K562 (cell line): ENCODE results near the gene SH3PXD2B. TPM values are rescaled to one million over a fixed set of nuclear protein-coding genes. Genes with fewer than 3 reads are reported as not detected.

Experiments used
- ATAC-seq: fragments of 200-7000 bp; cut with Tn5 transposase; 3 replicates; pipeline ENCODE4 v1.9.1; 2020; ENCODE audit warnings: moderate library complexity
- BruUV-seq: library from RNA; stranded (reverse); fragments of 400-500 nt; replicated peaks from 2 replicates; lab custom pipeline; 2021; lab: Mats Ljungman, UMichigan
- CTCF ChIA-PET: fragments of 300-600 bp; formaldehyde crosslinking; extraction: SDS; loops from one replicate; lab custom pipeline; 2021; ENCODE audit warnings: low intra/inter-chr PET ratio; lab: Yijun Ruan, JAX
- POLR2A ChIA-PET: fragments of 300-600, 350-650 bp; sonication (Branson Sonifier 250); formaldehyde crosslinking; extraction: SDS; loops from one replicate; lab custom pipeline; 2021; ENCODE audit warnings: antibody characterized with exemption, inconsistent platforms; lab: Yijun Ruan, JAX
- DNase-seq, 4 experiments: peaks; one replicate each; pipeline versions ENCODE4 v3.0.0 to v3.0.0-alpha.2; 2011 to 2018; ENCODE audit warnings: low spot score in 3 of 4, mixed read lengths in 3 of 4; ENCODE audit errors: extremely low read depth in 1 of 4
- FAIRE-seq: peaks from 2 replicates; lab custom pipeline; 2011; peaks lifted over from hg19 to GRCh38; lab: Jason Lieb, UNC
- H2AFZ ChIP-seq: 2 replicates; pipeline ENCODE4 v1.6.0; 2011; ENCODE audit warnings: low read depth, low read length, control low read depth, inconsistent platforms
- H3K27ac ChIP-seq: fragments of 200-600 bp; 3 replicates; pipeline ENCODE4 v1.8.0; 2011; ENCODE audit warnings: low read depth, mild to moderate bottlenecking, control low read depth, inconsistent platforms, low read length, moderate library complexity, mixed read lengths; ENCODE audit errors: extremely low read depth
- H3K27me3 ChIP-seq, 2 experiments: fragments of 300-600 bp in 1 of 2; 2 replicates in 1 of 2; 3 replicates in 1 of 2; pipeline versions ENCODE4 v1.6.0 to v1.8.0; 2011; ENCODE audit warnings: inconsistent platforms in 2 of 2, low read length in 2 of 2, mild to moderate bottlenecking in 1 of 2, mixed read lengths in 1 of 2, moderate library complexity in 1 of 2; ENCODE audit not compliant: control insufficient read depth in 2 of 2, insufficient read depth in 2 of 2
- H3K36me3 ChIP-seq: fragments of 300-600 bp; 3 replicates; pipeline ENCODE4 v1.8.0; 2011; ENCODE audit warnings: mild to moderate bottlenecking, low read length, inconsistent platforms; ENCODE audit not compliant: control insufficient read depth, insufficient read depth
- H3K4me1 ChIP-seq, 2 experiments: fragments of 200-600 bp in 1 of 2; replicated peaks in 1 of 2; 2 replicates in 1 of 2; 3 replicates in 1 of 2; pipeline versions ENCODE4 v1.5.1 to v1.8.0; 2011; ENCODE audit warnings: inconsistent platforms in 2 of 2, low read length in 2 of 2, mild to moderate bottlenecking in 1 of 2, mixed read lengths in 1 of 2, moderate library complexity in 1 of 2; ENCODE audit not compliant: control insufficient read depth in 2 of 2, insufficient read depth in 2 of 2
- H3K4me2 ChIP-seq: 2 replicates; pipeline ENCODE4 v1.6.1; 2011; ENCODE audit warnings: low read length, control low read depth, inconsistent platforms, mixed read lengths; ENCODE audit not compliant: insufficient read depth
- H3K4me3 ChIP-seq: fragments of 200-600 bp; sonication (generic), shearing (Covaris generic); 2 replicates; pipeline ENCODE4 v1.5.1; 2016; ENCODE audit warnings: control low read depth, inconsistent platforms
- H3K79me2 ChIP-seq: fragments of 200-600 bp; 3 replicates; pipeline ENCODE4 v1.8.0; 2011; ENCODE audit warnings: low read length, inconsistent platforms; ENCODE audit not compliant: control insufficient read depth, insufficient read depth
- H3K9ac ChIP-seq, 2 experiments: 2 replicates each; pipeline versions ENCODE4 v1.6.0 to v1.6.1; 2011; ENCODE audit warnings: low read depth in 2 of 2, low read length in 2 of 2, control low read depth in 1 of 2, inconsistent platforms in 1 of 2, mild to moderate bottlenecking in 1 of 2, mixed read lengths in 1 of 2; ENCODE audit not compliant: insufficient read depth in 1 of 2
- H3K9me1 ChIP-seq: one replicate; pipeline ENCODE4 v1.6.0; 2011; ENCODE audit warnings: inconsistent platforms, mild to moderate bottlenecking, low read length, moderate library complexity; ENCODE audit not compliant: control insufficient read depth, insufficient read depth
- H3K9me3 ChIP-seq: replicated peaks from 2 replicates; pipeline ENCODE4 v1.5.1; 2011; ENCODE audit warnings: low read depth, low read length, inconsistent platforms; ENCODE audit not compliant: control insufficient read depth, insufficient read depth
- H4K20me1 ChIP-seq: replicated peaks from 2 replicates; pipeline ENCODE4 v1.6.1; 2011; ENCODE audit warnings: low read length, inconsistent platforms, mixed read lengths; ENCODE audit not compliant: control insufficient read depth, insufficient read depth
- CBX3 ChIP-seq, 2 experiments: IDR thresholded peaks; 1 replicate in 1 of 2; 2 replicates in 1 of 2; pipeline ENCODE4 v1.6.1; 2012; ENCODE audit warnings: inconsistent platforms in 2 of 2, low read length in 2 of 2, borderline replicate concordance in 1 of 2, control low read depth in 1 of 2
- MGA ChIP-seq: fragments of 450-650 bp; IDR thresholded peaks from 2 replicates; pipeline ENCODE4 v1.6.1; 2016; ENCODE audit warnings: mild to moderate bottlenecking, moderate library complexity
- whole genome bisulfite sequencing: fragments of 100-300 bp; shearing (Covaris generic); methylation state at CpG from one replicate; pipeline ENCODE4 v1.1.6; 2016; ENCODE audit warnings: low coverage, mixed read lengths; ENCODE audit not compliant: insufficient coverage; ENCODE audit errors: missing lambda C conversion rate; 5-methylcytosine and 5-hydroxymethylcytosine counted together
- in situ Hi-C: fragments of 300-500 bp; cut with MboI; formaldehyde crosslinking; loops from 4 replicates; pipeline ENCODE4 v1.15.0; 2018; ENCODE audit warnings: inconsistent platforms, mixed read lengths
- intact Hi-C: fragments of 100-400 bp; cut with micrococcal nuclease; formaldehyde crosslinking; loops from 2 replicates; pipeline ENCODE4 v1.14.2; 2022
- polyA plus RNA-seq, 8 experiments: library from polyadenylated mRNA; depleted of rRNA in 4 of 8; stranded (reverse) in 5 of 8; unstranded in 3 of 8; fragments of >200 nt; fragmentation: Nextera tagmentation in 2 of 8; fragmentation: Illumina TruSeq in 1 of 8; extraction: Ambion mirVana in 2 of 8; extraction: Trizol in 1 of 8; gene quantifications; 2 replicates each; pipeline versions ENCODE4 v1.2.1 to v1.2.3, GENCODE V29; 2011 to 2014; ENCODE audit warnings: inconsistent platforms in 1 of 8, missing spikeins in 1 of 8
- total RNA-seq, 7 experiments: library from RNA; depleted of rRNA in 6 of 7; stranded (reverse); fragments of >200 nt in 6 of 7; fragmentation: Illumina TruSeq in 2 of 7; extraction: Trizol in 2 of 7; gene quantifications; 2 replicates each; pipeline versions ENCODE4 v1.2.1 to v1.2.3, GENCODE V29; 2011 to 2021; ENCODE audit warnings: low replicate concordance in 1 of 7

Gene SH3PXD2B
- total and polyA plus RNA-seq, 9 of the 15 experiments (the other 6 are each of a cell fraction or from before 2014, with no cell fraction given) = 0.04 to 0.66 (median 0.19) TPM

DNA sequence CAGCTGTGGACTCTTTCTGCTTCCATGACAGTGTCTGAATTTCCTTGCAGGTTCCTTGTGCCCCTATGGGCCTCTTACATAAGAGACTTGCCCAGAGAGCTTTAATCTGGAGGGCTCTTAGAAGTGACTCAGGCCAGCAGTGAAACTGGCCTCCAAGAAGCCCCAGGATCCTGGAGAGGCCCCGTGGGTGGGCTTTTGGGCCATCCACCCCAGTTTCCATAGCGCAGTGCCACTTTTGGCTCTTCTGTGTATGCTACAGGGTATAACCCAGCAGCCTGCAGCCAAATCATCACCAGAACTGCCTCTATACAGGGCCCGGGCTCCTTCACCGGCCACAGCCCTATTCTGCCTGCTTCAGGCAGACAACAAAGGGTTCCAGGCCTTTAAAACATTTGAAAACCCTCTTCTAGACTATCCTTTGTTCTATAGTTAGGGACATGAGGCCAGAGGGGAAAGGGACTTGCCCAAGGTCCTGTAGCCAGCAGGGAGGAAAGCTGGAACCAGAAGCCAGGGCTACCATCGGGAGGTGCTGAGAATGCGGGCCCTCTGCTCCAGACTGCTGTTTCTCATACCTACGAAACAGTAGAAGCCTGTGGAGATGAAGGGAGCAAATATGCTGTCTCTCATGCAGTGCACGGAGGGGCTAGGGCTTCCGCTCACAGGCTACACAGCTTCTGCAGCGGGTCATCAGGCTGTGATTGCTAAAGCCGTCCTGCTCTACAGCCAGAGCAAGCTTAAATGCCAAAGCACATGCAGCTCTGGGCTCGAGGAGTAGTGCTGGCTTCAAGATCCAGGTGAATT, 18.0 kb downstream of the SH3PXD2B start:
- ChIA-PET POLR2A (interaction anchor here (0.6 to 1.1 kb wide), 2 partner anchors 16 to 1133 kb away, joined by 3 read pairs; no protein-coding TSS in a partner anchor), CTCF (no interaction called here)
- no peak for FAIRE-seq

More for the DNA sequence above, 18.0 kb downstream of the SH3PXD2B start:
- Histone ChIP-seq H3K4me3 (no peak overlapping the region), H3K4me1 (peaks cover 0 to 6% of the 10 kb centered on the region in 2 experiments; a peak in 4 of 5 replicates), H3K27me3 (peaks cover 31 to 81% of the 10 kb centered on the region in 2 experiments), H3K9ac (no peak overlapping the region), H3K9me1 (no peaks in the 10 kb centered on the region), H3K4me2 (no peak overlapping the region), H3K79me2 (no peaks in the 10 kb centered on the region), H3K36me3 (no peaks in the 10 kb centered on the region), H2AFZ (no peak overlapping the region), H4K20me1 (0 out of 2 replicates have a peak, but pooled peaks cover 5% of the 10 kb centered on the region), H3K27ac (no peak overlapping the region), H3K9me3 (no peaks in the 10 kb centered on the region)
- ATAC-seq = no peak
- in situ Hi-C loops = no loop called here
- WGBS = 15% methylated on average over 12 of the region's 12 CpGs
- intact Hi-C loops = no loop called here
- no peak for DNase-seq
- BruUV-seq = no TSS peak
- TF ChIP-seq MGA = no peak
- no peak for TF ChIP-seq CBX3 (IDR thresholded peaks at IDR 0.05; ENCODE audit: borderline replicate concordance in 1 of 2, low read length in 2 of 2)
